ENCODE data around the gene ZNF862. TPM values are rescaled to one million over a fixed set of nuclear protein-coding genes. Genes with fewer than 3 reads are reported as not detected.

ZNF862 gene
- total and polyA plus RNA-seq, 10 of the 15 experiments (the other 5 are each of a cell fraction or from before 2014, with no cell fraction given): 0.49 to 7.7 (median 3.5) TPM

DNA sequence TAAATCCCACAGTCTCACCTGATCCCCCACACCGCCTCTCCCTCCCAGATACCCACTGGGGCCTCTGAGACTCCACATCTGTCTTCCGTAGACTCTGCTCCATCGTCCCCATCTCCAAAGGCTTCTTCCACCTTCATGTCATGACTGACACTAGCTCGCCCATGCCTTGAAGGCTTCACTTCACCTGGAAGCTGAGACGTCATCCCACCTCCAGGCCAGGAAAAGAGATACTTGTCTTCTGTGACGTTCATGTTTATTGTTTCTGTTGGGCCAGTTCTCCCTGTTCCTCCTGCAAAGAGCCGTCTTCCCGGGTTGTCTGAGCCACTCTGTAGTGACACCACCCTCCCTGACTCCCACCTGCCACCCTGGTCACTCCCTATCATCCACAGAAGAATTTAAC lies 3.6 kb upstream of the ZNF862 start:
- POLR2A ChIA-PET: no interaction called here
- no peak for FAIRE-seq
- H2AFZ ChIP-seq (ENCODE audit: control insufficient read depth, low read depth, low read length): no peak overlapping the region
- H3K79me2 ChIP-seq (ENCODE audit: control insufficient read depth, insufficient read depth, low read length): peaks cover 4% of the 10 kb centered on the region
- no peak for DNase-seq (ENCODE audit: low read depth, low spot score)
- no peaks in the 10 kb centered on the region for H3K36me3 ChIP-seq (ENCODE audit: control insufficient read depth in 2 of 2, insufficient read depth in 2 of 2, low read length in 1 of 2)
- no peak overlapping the region for H3K4me2 ChIP-seq (ENCODE audit: control insufficient read depth, insufficient read depth)
- SMC1A ChIA-PET (ENCODE audit: uncharacterized antibody, unreplicated experiment): interaction anchor here (1.0 kb wide), 1 partner anchor 92 kb away, joined by 3 read pairs; no protein-coding TSS in a partner anchor
- no peak for ATAC-seq
- CTCF ChIA-PET: no interaction called here
- BruUV-seq (replicated peaks): no TSS peak
- RAD21 ChIA-PET (ENCODE audit: unreplicated experiment): interaction anchor here (1.0 kb wide), 1 partner anchor 172 kb away, joined by 3 read pairs; no protein-coding TSS in a partner anchor
- intact Hi-C loops (cut with micrococcal nuclease; ENCODE audit: unreplicated experiment): no loop called here
- in situ Hi-C loops (cut with MboI): no loop called here
- H3K4me1 ChIP-seq (ENCODE audit: control insufficient read depth, insufficient read depth, low read length): no peaks in the 10 kb centered on the region; the same call in 1 of the 2 replicates
- H3K9me3 ChIP-seq (replicated peaks; ENCODE audit: control insufficient read depth, insufficient read depth, low read length): no peaks in the 10 kb centered on the region
- TF ChIP-seq SP1 (IDR thresholded peaks at IDR 0.05; ENCODE audit: low read depth, low read length): no peak
- no peak for TF ChIP-seq SUZ12 (IDR thresholded peaks at IDR 0.05; ENCODE audit: unreplicated experiment)
- no peak for TF ChIP-seq POU2F2 (IDR thresholded peaks at IDR 0.05; ENCODE audit: borderline replicate concordance, low read depth, low read length)
- TF ChIP-seq RELA (IDR thresholded peaks at IDR 0.05; ENCODE audit: borderline replicate concordance, partially characterized antibody): no peak
- TF ChIP-seq STAT3 (IDR thresholded peaks at IDR 0.05; ENCODE audit: low read depth, low read length): no peak
- TF ChIP-seq SMARCA5 (IDR thresholded peaks at IDR 0.05): no peak
- no peak for TF ChIP-seq PKNOX1 (IDR thresholded peaks at IDR 0.05)
- TF ChIP-seq BACH1 (IDR thresholded peaks at IDR 0.05; ENCODE audit: borderline replicate concordance): no peak
- TF ChIP-seq TCF7 (IDR thresholded peaks at IDR 0.05; ENCODE audit: borderline replicate concordance): no peak
- no peak for TF ChIP-seq PRDM15 (CRISPR knock-in tag; IDR thresholded peaks at IDR 0.05)
- TF ChIP-seq USF2 (IDR thresholded peaks at IDR 0.05; ENCODE audit: borderline replicate concordance, low read depth, low read length): no peak
- TF ChIP-seq PBX3 (IDR thresholded peaks at IDR 0.05; ENCODE audit: insufficient replicate concordance, low read depth, low read length): no peak
- no peak for TF ChIP-seq SIN3A (IDR thresholded peaks at IDR 0.05; ENCODE audit: low read depth, low read length)
- no peak for TF ChIP-seq ZBED1 (IDR thresholded peaks at IDR 0.05; ENCODE audit: borderline replicate concordance)
- no peak for TF ChIP-seq KLF5 (IDR thresholded peaks at IDR 0.05; ENCODE audit: partially characterized antibody)
- TF ChIP-seq ELK1 (IDR thresholded peaks at IDR 0.05; ENCODE audit: low read depth, low read length): no peak
- H3K27me3 ChIP-seq (replicated peaks in 1 of 2; ENCODE audit: control insufficient read depth in 2 of 2, insufficient read depth in 2 of 2, low read length in 1 of 2): peaks cover 0 to 3% of the 10 kb centered on the region in 2 experiments; a peak in 1 of 4 replicates
- H3K4me3 ChIP-seq: no peak overlapping the region
- no peak overlapping the region for H3K9ac ChIP-seq (ENCODE audit: control insufficient read depth, insufficient read depth, low read length)
- H3K27ac ChIP-seq (ENCODE audit: control insufficient read depth, insufficient read depth): no peak overlapping the region
- H4K20me1 ChIP-seq (ENCODE audit: control insufficient read depth, insufficient read depth): no peaks in the 10 kb centered on the region
- WGBS (ENCODE audit: insufficient coverage, insufficient replicate concordance, low lambda C conversion rate, missing lambda C conversion rate): 15% methylated on average over 8 of the region's 8 CpGs

Data from GM12878 (cell line).